Suprapubic skin (tissue), 4 donors: ENCODE measurements around the gene FRMD4A. TPM values are rescaled to one million over a fixed set of nuclear protein-coding genes. Genes with fewer than 3 reads are reported as not detected.

Experiments
- DNase-seq, 2 donors: peaks; one replicate each; pipeline ENCODE4 v3.0.0-alpha.2; 2019; ENCODE audit warnings: low spot score in 2 of 2
- H3K27ac ChIP-seq: fragments of 200-600 bp; sonication (generic); one replicate; pipeline ENCODE4 v1.5.1; 2019
- H3K27me3 ChIP-seq: fragments of 200-600 bp; sonication (generic); one replicate; pipeline ENCODE4 v1.5.1; 2019
- H3K36me3 ChIP-seq: fragments of 200-600 bp; sonication (generic); one replicate; pipeline ENCODE4 v1.5.1; 2019
- H3K4me1 ChIP-seq: fragments of 200-600 bp; sonication (generic); one replicate; pipeline ENCODE4 v1.5.1; 2019
- H3K4me3 ChIP-seq: fragments of 200-600 bp; sonication (generic); one replicate; pipeline ENCODE4 v1.5.1; 2019; ENCODE audit warnings: mild to moderate bottlenecking
- H3K9me3 ChIP-seq: fragments of 200-600 bp; sonication (generic); one replicate; pipeline ENCODE4 v1.5.1; 2019
- CTCF ChIP-seq, 2 donors: fragments of 200-600 bp in 1 of 2; fragments of 450-650 bp in 1 of 2; sonication (generic) in 1 of 2; IDR thresholded peaks; one replicate each; pipeline ENCODE4 v1.5.1; 2016 to 2019; ENCODE audit warnings: antibody characterized with exemption in 2 of 2, mild to moderate bottlenecking in 1 of 2, moderate library complexity in 1 of 2
- EP300 ChIP-seq: sonication (generic); formaldehyde crosslinking; IDR thresholded peaks from one replicate; pipeline ENCODE4 v1.6.1; 2017; ENCODE audit warnings: antibody characterized with exemption
- POLR2A ChIP-seq, 2 donors: fragments of 450-650 bp; IDR thresholded peaks; one replicate each; pipeline ENCODE4 v1.6.1; 2017; ENCODE audit warnings: antibody characterized with exemption in 2 of 2, mild to moderate bottlenecking in 2 of 2, moderate library complexity in 2 of 2
- POLR2AphosphoS5 ChIP-seq, 3 donors: sonication (generic); formaldehyde crosslinking; IDR thresholded peaks; one replicate each; pipeline ENCODE4 v1.6.1; 2017; ENCODE audit warnings: antibody characterized with exemption in 3 of 3
- WGBS: methylation state at CpG from one replicate; pipeline ENCODE4 v1.1.5; 2018; 5-methylcytosine and 5-hydroxymethylcytosine counted together
- total RNA-seq, 4 donors: library from RNA; depleted of rRNA; stranded (reverse); fragments of >200 nt; gene quantifications; one replicate each; pipeline ENCODE4 v1.1.0, GENCODE V29; 2016

FRMD4A gene
- total RNA-seq, 4 donors from 2014 or later, result 27.4 to 86.3 (median 58.0) TPM

GRCh38 chr10:13629116-13629515 is 701.6 kb downstream of the FRMD4A start:
- TF ChIP-seq POLR2AphosphoS5 (IDR thresholded peaks at IDR 0.05) (no peak), POLR2A (IDR thresholded peaks at IDR 0.05) (no peak), CTCF (IDR thresholded peaks at IDR 0.05) (no peak), EP300 (no peak)
- Histone ChIP-seq H3K4me3 (no peak overlapping the region), H3K9me3 (no peaks in the 10 kb centered on the region), H3K27ac (no peak overlapping the region), H3K36me3 (peaks cover 28% of the 10 kb centered on the region), H3K27me3 (no peaks in the 10 kb centered on the region), H3K4me1 (no peaks in the 10 kb centered on the region)
- DNase-seq, result no peak
- WGBS, result 87% methylated on average over 2 of the region's 2 CpGs

GRCh38 chr10:13628661-13629060 is 702.1 kb downstream of the FRMD4A start:
- H3K27ac ChIP-seq, result no peak overlapping the region
- WGBS, result 59% methylated on average over 7 of the region's 7 CpGs

GRCh38 chr10:13627459-13628310 is 703.0 kb downstream of the FRMD4A start:
- H3K36me3 ChIP-seq, result peaks cover 28% of the 10 kb centered on the region
- 95% methylated on average over 7 of the region's 7 CpGs for WGBS
- DNase-seq, result no peak
- H3K27me3 ChIP-seq, result no peaks in the 10 kb centered on the region
- no peak overlapping the region for H3K4me3 ChIP-seq
- no peaks in the 10 kb centered on the region for H3K4me1 ChIP-seq
- no peak overlapping the region for H3K27ac ChIP-seq
- TF ChIP-seq EP300 (no peak), POLR2AphosphoS5 (IDR thresholded peaks at IDR 0.05) (no peak), POLR2A (IDR thresholded peaks at IDR 0.05) (no peak), CTCF (IDR thresholded peaks at IDR 0.05) (no peak)
- H3K9me3 ChIP-seq, result no peaks in the 10 kb centered on the region

More at GRCh38 chr10:13628661-13629060, 702.1 kb downstream of the FRMD4A start:
- H3K36me3 ChIP-seq, result peaks cover 28% of the 10 kb centered on the region
- H3K27me3 ChIP-seq, result no peaks in the 10 kb centered on the region
- H3K9me3 ChIP-seq, result no peaks in the 10 kb centered on the region
- H3K4me1 ChIP-seq, result no peaks in the 10 kb centered on the region
- no peak for TF ChIP-seq EP300
- TF ChIP-seq POLR2AphosphoS5 (IDR thresholded peaks at IDR 0.05), result no peak
- no peak for TF ChIP-seq POLR2A (IDR thresholded peaks at IDR 0.05)
- TF ChIP-seq CTCF (IDR thresholded peaks at IDR 0.05), result no peak
- no peak overlapping the region for H3K4me3 ChIP-seq
- DNase-seq, result no peak

GRCh38 chr10:13624630-13625029 is 706.1 kb downstream of the FRMD4A start:
- no peaks in the 10 kb centered on the region for H3K27me3 ChIP-seq
- TF ChIP-seq POLR2A (IDR thresholded peaks at IDR 0.05) (no peak), EP300 (no peak), CTCF (IDR thresholded peaks at IDR 0.05) (no peak), POLR2AphosphoS5 (IDR thresholded peaks at IDR 0.05) (no peak)
- H3K4me1 ChIP-seq, result no peaks in the 10 kb centered on the region
- no peaks in the 10 kb centered on the region for H3K9me3 ChIP-seq
- DNase-seq, result no peak
- WGBS, result 100% methylated on average over 1 of the region's 1 CpG
- no peak overlapping the region for H3K27ac ChIP-seq
- peaks cover 30% of the 10 kb centered on the region for H3K36me3 ChIP-seq
- no peak overlapping the region for H3K4me3 ChIP-seq

GRCh38 chr10:13621931-13622330 is 708.8 kb downstream of the FRMD4A start:
- Histone ChIP-seq H3K4me1 (no peaks in the 10 kb centered on the region), H3K27ac (no peak overlapping the region), H3K4me3 (no peak overlapping the region), H3K9me3 (no peaks in the 10 kb centered on the region), H3K36me3 (peaks cover 40% of the 10 kb centered on the region), H3K27me3 (no peaks in the 10 kb centered on the region)
- WGBS, result 45% methylated on average over 2 of the region's 2 CpGs
- TF ChIP-seq POLR2A (IDR thresholded peaks at IDR 0.05) (no peak), CTCF (IDR thresholded peaks at IDR 0.05) (no peak), POLR2AphosphoS5 (IDR thresholded peaks at IDR 0.05) (no peak), EP300 (no peak)
- no peak for DNase-seq
